Body of pancreas (tissue), 4 donors: ENCODE results near the gene KCNJ18.
"Not testable (repeated sequence)": the region's sequence is repeated elsewhere in the genome, so short reads cannot be mapped to it uniquely, and the experiment has no call there.

ENCODE experiments used
- CTCF ChIP-seq, 7 experiments: fragments of 450-650 bp in 4 of 7; fragments of 200-600 bp in 3 of 7; sonication (generic) in 3 of 7; IDR thresholded peaks; one replicate each; pipeline ENCODE4 v1.5.1; 2016 to 2019; ENCODE audit warnings: antibody characterized with exemption in 7 of 7
- POLR2A ChIP-seq, 3 donors: fragments of 450-650 bp; IDR thresholded peaks; one replicate each; pipeline ENCODE4 v1.6.1; 2016; ENCODE audit warnings: antibody characterized with exemption in 3 of 3, mild to moderate bottlenecking in 2 of 3

DNA sequence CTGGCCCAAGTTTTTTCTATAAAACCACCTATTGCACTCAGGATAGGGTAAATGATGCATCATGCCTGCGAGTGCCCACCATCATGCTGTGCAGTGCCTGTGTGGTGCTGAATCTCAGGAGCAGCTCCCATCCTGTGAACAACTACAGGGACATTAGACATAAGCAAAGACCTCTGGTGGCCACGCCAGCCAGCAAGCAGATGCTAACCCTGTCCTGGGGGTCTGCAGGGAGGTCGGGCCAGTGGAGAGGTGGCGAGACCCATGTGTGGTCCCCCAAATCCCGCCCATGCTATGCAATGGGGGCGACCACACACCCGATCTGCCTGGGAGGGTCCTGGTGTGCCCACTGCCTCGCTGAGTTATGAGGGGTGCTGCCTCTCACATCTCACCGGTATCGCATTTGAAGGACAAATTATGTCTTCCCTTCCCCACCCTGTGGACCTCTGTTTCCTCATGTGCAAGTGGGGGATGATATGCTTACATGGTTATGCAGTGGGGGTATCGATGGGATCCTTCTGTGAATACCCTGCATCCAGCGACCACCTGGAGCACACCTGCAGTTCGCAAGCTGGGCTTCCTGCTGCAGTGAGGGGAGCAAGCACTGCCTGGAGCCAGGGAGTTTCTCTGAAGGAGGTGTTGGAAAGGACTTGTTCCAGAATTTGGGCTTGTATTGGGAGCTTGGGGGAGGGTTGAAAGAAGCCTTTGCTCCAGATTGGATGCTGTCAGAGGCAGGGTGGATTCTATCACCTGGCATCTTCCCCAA, 23.4 kb upstream of the KCNJ18 start:
- not testable (repeated sequence) for TF ChIP-seq CTCF, POLR2A (IDR thresholded peaks at IDR 0.05)
